H1 (cell line): ENCODE results near the gene GPN2. TPM values are rescaled to one million over a fixed set of nuclear protein-coding genes. Genes with fewer than 3 reads are reported as not detected.
A peak's percentile ranks its signal among the peaks of the same experiment; 100 is the strongest.

Experiments
- BCL11A ChIP-seq, 2 experiments: IDR thresholded peaks; one replicate each; pipeline ENCODE4 v1.6.1; 2011; ENCODE audit warnings: low read depth in 2 of 2, low read length in 2 of 2, mild to moderate bottlenecking in 2 of 2
- CEBPB ChIP-seq: IDR thresholded peaks from 2 replicates; pipeline ENCODE4 v1.6.1; 2012; ENCODE audit warnings: low read depth, low read length
- CHD2 ChIP-seq: IDR thresholded peaks from 2 replicates; pipeline ENCODE4 v1.6.1; 2012; ENCODE audit warnings: low read length, improper control_type of control experiment
- JUN ChIP-seq: IDR thresholded peaks from 2 replicates; pipeline ENCODE4 v1.6.1; 2011; ENCODE audit warnings: low read depth, mild to moderate bottlenecking, improper control_type of control experiment, low read length
- KDM5A ChIP-seq: fragments of 200-600 bp; IDR thresholded peaks from 2 replicates; pipeline ENCODE4 v1.7.1; 2012; ENCODE audit warnings: mild to moderate bottlenecking, low read length, inconsistent platforms, mixed read lengths
- MAX ChIP-seq: IDR thresholded peaks from 2 replicates; pipeline ENCODE4 v1.6.1; 2012; ENCODE audit warnings: inconsistent platforms
- SIRT6 ChIP-seq: IDR thresholded peaks from one replicate; pipeline ENCODE4 v1.7.1; 2012; ENCODE audit warnings: low read length, inconsistent platforms
- SUZ12 ChIP-seq: fragments of 200-600 bp; sonication (generic); IDR thresholded peaks from 2 replicates; pipeline ENCODE4 v1.6.1; 2012; ENCODE audit warnings: mild to moderate bottlenecking, inconsistent platforms, low read length, moderate library complexity, mixed read lengths
- TAF1 ChIP-seq: IDR thresholded peaks from 2 replicates; pipeline ENCODE4 v1.6.1; 2011; ENCODE audit warnings: mild to moderate bottlenecking, low read depth, low read length
- polyA plus RNA-seq, 7 experiments: library from polyadenylated mRNA; depleted of rRNA in 3 of 7; stranded (reverse) in 5 of 7; unstranded in 2 of 7; fragments of >200 nt in 5 of 7; fragments of 200-250 nt in 2 of 7; gene quantifications; 1 replicate in 5 of 7; 2 replicates in 1 of 7; 4 replicates in 1 of 7; pipeline versions ENCODE4 v1.2.1 to v1.2.3, GENCODE V29; 2011 to 2013; ENCODE audit warnings: missing spikeins in 2 of 7, mixed read lengths in 2 of 7
- total RNA-seq: library from RNA; stranded (reverse); fragmentation: NEBNext Ultra II Directional; extraction: Animal tissue kit (Norgen Biotek cat#: 25700); gene quantifications from 2 replicates; pipeline ENCODE4 v1.2.1, GENCODE V29; 2021

The GPN2 gene
- total and polyA plus RNA-seq, 2 of the 8 experiments (the other 6 are each of a cell fraction or from before 2014, with no cell fraction given): 27.3 to 36.8 TPM

GRCh38 chr1:26864610-26865480, 25.2 kb downstream of the GPN2 start (continued):
- TF ChIP-seq JUN: no peak
- TF ChIP-seq MAX: peak; percentile 66
- no peak for TF ChIP-seq KDM5A
- no peak for TF ChIP-seq BCL11A (IDR thresholded peaks at IDR 0.05; ENCODE audit: low read depth in 2 of 2, low read length in 2 of 2)
- no peak for TF ChIP-seq SIRT6
- no peak for TF ChIP-seq SUZ12
- TF ChIP-seq CHD2: peak; percentile 67
- TF ChIP-seq TAF1: peak; percentile 86
- no peak for TF ChIP-seq CEBPB
